NT2/D1 (cell line): ENCODE results near the gene LRRC27.

Experiments
- SUZ12 ChIP-seq: IDR thresholded peaks from 2 replicates; pipeline ENCODE4 v1.6.1; 2011; ENCODE audit not compliant: insufficient read length, insufficient read depth; ENCODE audit errors: extremely low read depth
- YY1 ChIP-seq: IDR thresholded peaks from 2 replicates; pipeline ENCODE4 v1.6.1; 2011; ENCODE audit not compliant: insufficient read length, insufficient read depth
- ZNF274 ChIP-seq: IDR thresholded peaks from 2 replicates; pipeline ENCODE4 v1.6.1; 2011; ENCODE audit warnings: mild to moderate bottlenecking, low read depth, low read length

DNA sequence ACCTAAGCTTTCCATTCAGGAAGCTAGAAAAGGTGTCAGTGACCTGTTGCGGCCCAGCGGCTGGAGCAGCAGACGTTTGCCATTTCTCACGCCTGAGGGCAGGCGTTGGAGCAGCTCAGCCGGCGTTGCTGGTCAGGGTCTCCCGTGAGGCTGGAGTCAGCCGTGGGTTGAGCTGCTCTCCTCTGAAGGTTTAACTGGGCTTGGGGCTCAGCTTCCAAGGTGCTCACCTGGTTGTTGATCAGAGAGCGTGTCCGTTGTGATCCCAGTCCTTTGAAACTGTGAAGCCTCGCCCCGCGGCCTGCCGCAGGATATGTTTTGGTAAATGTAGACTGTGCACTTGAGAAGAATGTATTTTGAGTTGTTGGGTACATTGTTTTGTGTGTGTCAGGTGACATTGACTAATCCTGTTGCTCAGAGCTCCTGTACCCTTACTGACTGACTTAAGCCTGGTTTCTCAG, 44.4 kb downstream of the LRRC27 start:
- no peak for TF ChIP-seq YY1
- no peak for TF ChIP-seq ZNF274
- TF ChIP-seq SUZ12: no peak
